K562 (cell line): ENCODE measurements around the gene ZBTB39.

Experiments
- CEBPB ChIP-seq: fragments of 450-650 bp; IDR thresholded peaks from 2 replicates; pipeline ENCODE4 v1.6.1; 2016; ENCODE audit warnings: missing genetic modification characterization, missing compliant biosample characterization
- DDX20 ChIP-seq: fragments of 450-650 bp; IDR thresholded peaks from 2 replicates; pipeline ENCODE4 v1.6.1; 2016; ENCODE audit warnings: missing genetic modification characterization, low read depth, mild to moderate bottlenecking, missing compliant biosample characterization, moderate library complexity
- ELK1 ChIP-seq: sonication (generic); formaldehyde crosslinking; IDR thresholded peaks from 2 replicates; pipeline ENCODE4 v1.8.1; 2022; ENCODE audit warnings: missing genetic modification reagents
- HBP1 ChIP-seq: fragments of 450-650 bp; formaldehyde crosslinking; IDR thresholded peaks from 2 replicates; pipeline ENCODE4 v1.4.0; 2022; ENCODE audit warnings: missing genetic modification characterization
- POLR2A ChIP-seq: fragments of 450-650 bp; conservative IDR thresholded peaks from 2 replicates; pipeline ENCODE4 v1.6.1; 2016
- RNF2 ChIP-seq: sonication (generic); IDR thresholded peaks from 2 replicates; pipeline ENCODE4 v1.6.1; 2016
- SIN3B ChIP-seq: fragments of 450-650 bp; IDR thresholded peaks from 2 replicates; pipeline ENCODE4 v1.6.1; 2017; ENCODE audit warnings: low read depth, mild to moderate bottlenecking, moderate library complexity
- TEAD1 ChIP-seq, 2 experiments: fragments of 450-650 bp in 1 of 2; sonication (generic) in 1 of 2; formaldehyde crosslinking; IDR thresholded peaks; 2 replicates each; pipeline versions ENCODE4 v1.4.0 to v1.8.0; 2020 to 2022; ENCODE audit warnings: mild to moderate bottlenecking in 2 of 2, missing genetic modification reagents in 1 of 2
- TEAD2 ChIP-seq: fragments of 450-650 bp; IDR thresholded peaks from 2 replicates; pipeline ENCODE4 v1.6.1; 2016; ENCODE audit warnings: missing genetic modification characterization, control low read depth, missing compliant biosample characterization
- ZZZ3 ChIP-seq: fragments of 450-650 bp; IDR thresholded peaks from 2 replicates; pipeline ENCODE4 v1.6.1; 2016; ENCODE audit warnings: antibody characterized with exemption, mild to moderate bottlenecking, moderate library complexity
- TF ChIP-seq, protein P1 (sequence below), 3 experiments: IDR thresholded peaks in 2 of 3; conservative IDR thresholded peaks in 1 of 3; 2 replicates each; pipeline ENCODE4 v1.5.1; 2011 to 2012; ENCODE audit warnings: low read length in 3 of 3, mild to moderate bottlenecking in 3 of 3, control low read depth in 2 of 3, improper control_type of control experiment in 1 of 3, inconsistent platforms in 1 of 3, low read depth in 1 of 3, mixed read lengths in 1 of 3, moderate library complexity in 1 of 3; ENCODE audit not compliant: insufficient read depth in 2 of 3

DNA sequence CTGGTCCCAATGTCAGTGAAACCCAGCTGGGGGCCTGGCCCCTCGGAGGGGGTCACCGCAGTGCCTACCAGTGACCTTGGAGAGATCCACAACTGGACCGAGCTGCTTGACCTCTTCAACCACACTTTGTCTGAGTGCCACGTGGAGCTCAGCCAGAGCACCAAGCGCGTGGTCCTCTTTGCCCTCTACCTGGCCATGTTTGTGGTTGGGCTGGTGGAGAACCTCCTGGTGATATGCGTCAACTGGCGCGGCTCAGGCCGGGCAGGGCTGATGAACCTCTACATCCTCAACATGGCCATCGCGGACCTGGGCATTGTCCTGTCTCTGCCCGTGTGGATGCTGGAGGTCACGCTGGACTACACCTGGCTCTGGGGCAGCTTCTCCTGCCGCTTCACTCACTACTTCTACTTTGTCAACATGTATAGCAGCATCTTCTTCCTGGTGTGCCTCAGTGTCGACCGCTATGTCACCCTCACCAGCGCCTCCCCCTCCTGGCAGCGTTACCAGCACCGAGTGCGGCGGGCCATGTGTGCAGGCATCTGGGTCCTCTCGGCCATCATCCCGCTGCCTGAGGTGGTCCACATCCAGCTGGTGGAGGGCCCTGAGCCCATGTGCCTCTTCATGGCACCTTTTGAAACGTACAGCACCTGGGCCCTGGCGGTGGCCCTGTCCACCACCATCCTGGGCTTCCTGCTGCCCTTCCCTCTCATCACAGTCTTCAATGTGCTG, 11.0 kb downstream of the ZBTB39 start:
- no peak for TF ChIP-seq RNF2
- TF ChIP-seq TEAD1 (CRISPR knock-in tag; IDR thresholded peaks at IDR 0.05): no peak
- no peak for TF ChIP-seq CEBPB (tag)
- no peak for TF ChIP-seq DDX20 (tag)
- TF ChIP-seq, protein P1, sequence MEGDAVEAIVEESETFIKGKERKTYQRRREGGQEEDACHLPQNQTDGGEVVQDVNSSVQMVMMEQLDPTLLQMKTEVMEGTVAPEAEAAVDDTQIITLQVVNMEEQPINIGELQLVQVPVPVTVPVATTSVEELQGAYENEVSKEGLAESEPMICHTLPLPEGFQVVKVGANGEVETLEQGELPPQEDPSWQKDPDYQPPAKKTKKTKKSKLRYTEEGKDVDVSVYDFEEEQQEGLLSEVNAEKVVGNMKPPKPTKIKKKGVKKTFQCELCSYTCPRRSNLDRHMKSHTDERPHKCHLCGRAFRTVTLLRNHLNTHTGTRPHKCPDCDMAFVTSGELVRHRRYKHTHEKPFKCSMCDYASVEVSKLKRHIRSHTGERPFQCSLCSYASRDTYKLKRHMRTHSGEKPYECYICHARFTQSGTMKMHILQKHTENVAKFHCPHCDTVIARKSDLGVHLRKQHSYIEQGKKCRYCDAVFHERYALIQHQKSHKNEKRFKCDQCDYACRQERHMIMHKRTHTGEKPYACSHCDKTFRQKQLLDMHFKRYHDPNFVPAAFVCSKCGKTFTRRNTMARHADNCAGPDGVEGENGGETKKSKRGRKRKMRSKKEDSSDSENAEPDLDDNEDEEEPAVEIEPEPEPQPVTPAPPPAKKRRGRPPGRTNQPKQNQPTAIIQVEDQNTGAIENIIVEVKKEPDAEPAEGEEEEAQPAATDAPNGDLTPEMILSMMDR (IDR thresholded peaks at IDR 0.05 in 2 of 3, conservative IDR thresholded peaks at IDR 0.05 in 1 of 3; ENCODE audit: insufficient read depth in 2 of 3, low read depth in 1 of 3, low read length in 3 of 3): no peak
- TF ChIP-seq SIN3B: no peak
- no peak for TF ChIP-seq ZZZ3
- no peak for TF ChIP-seq TEAD2 (tag)
- no peak for TF ChIP-seq HBP1
- no peak for TF ChIP-seq POLR2A
- TF ChIP-seq ELK1 (CRISPR knock-in tag): no peak
